Inflammatory macrophage (primary cell): ENCODE measurements around the gene TMEM139.
"Not testable (repeated sequence)": the region's sequence is repeated elsewhere in the genome, so short reads cannot be mapped to it uniquely, and the experiment has no call there.

Source experiments
- DNase-seq, 2 donors: peaks; one replicate each; pipeline ENCODE4 v3.0.0-alpha.2; 2020 to 2022

TMEM139 gene

DNA sequence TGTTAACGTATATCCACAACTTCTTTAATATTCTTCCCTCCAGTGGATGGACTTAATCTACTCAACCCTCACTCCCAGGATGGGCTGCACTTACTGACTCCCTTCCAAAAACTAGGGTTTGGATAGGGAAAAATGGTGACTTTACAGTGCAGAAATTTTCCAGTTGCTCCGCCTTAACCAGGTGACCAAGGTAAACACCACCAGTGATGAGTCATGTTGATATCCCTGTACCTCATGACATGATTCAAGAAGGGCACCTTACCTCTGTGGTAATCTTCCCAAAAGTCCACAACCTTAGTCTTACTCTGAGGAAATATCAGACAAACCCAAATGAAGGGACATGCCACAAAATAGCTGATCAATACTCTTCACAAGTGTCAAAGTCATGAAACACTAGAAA lies 25.0 kb upstream of the TMEM139 start:
- DNase-seq = no peak

DNA sequence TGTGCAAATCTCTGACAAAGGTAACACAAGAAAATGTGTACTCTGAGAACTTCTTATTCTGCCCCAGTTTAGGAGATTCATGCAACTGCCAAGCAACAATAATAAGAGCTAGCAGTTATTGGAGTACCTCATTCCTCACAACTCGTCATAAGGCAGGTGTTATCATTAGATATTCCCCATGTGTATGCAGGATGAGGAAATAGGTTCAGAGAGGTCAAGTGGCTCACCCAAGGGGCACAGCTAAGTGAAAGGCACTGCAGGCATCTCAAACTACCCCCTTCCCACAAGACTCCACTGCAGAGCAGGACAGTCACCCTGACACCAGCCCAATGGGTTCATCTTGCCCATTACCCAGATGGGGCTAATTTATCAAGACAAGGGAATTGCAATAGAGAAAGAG lies 22.9 kb upstream of the TMEM139 start:
- DNase-seq = no peak

DNA sequence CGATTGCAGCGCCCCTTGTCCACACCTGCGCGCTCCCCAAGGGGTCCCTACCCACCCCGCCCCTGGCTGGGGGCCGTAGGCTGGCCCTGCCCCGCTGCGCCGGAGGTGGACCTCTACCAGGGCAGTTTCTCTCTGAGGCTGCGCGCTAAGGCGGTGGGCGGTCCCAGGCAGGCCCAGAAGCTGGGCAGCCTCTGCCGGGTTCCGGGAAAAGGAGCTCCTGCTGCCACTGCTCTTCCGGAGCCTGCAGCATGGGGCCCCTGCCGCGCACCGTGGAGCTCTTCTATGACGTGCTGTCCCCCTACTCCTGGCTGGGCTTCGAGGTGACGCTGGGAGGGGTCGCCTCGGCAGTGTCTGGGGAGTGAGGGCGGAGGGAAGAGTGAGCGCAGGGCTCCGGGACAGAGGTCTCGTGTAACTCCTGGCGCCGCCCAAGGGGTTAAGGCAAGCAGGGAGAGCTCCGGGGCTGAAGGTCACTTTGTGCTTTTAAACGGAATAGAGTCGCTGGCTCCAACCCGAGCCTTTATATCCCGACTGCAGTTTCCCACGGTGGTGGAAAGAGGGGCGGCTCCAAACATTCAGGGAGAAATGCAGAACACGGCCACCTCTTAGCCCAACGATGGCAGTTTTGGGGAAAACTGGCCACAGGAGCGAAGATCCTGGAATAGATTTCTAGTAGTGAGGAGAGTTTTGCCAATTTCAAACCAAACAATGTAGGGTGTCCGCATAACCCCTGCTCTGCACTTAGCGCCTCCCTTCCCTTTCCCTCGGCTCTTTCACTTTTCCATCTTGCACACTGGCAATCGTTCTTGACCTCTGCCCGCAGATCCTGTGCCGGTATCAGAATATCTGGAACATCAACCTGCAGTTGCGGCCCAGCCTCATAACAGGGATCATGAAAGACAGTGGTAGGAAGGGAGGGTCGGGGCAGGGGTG lies 21.2 kb upstream of the TMEM139 start, which contains the start of gene GSTK1:
GSTK1 (plus strand) TSS at position 176 of the 930 bp plus-strand sequence; CDS start at position 249, 73 bp downstream.
- DNase-seq = peak; percentile 66 to 85

DNA sequence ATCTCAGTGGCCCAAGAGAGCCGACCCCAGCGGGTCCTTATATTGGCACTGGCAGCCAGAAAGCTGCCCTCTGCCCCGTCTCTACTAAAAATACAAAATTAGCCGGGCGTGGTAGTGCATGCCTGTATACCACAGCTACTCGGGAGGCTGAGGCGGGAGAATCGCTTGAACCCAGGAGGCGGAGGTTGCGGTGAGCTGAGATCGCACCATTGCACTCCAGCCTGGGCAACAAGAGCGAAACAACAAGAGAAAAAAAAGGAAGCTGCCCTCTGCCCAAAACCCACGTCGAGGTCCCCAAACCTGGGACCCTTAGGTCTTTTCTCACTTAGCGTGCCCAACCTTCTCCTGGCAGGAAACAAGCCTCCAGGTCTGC lies 20.6 kb upstream of the TMEM139 start:
- DNase-seq = not testable (repeated sequence)

DNA sequence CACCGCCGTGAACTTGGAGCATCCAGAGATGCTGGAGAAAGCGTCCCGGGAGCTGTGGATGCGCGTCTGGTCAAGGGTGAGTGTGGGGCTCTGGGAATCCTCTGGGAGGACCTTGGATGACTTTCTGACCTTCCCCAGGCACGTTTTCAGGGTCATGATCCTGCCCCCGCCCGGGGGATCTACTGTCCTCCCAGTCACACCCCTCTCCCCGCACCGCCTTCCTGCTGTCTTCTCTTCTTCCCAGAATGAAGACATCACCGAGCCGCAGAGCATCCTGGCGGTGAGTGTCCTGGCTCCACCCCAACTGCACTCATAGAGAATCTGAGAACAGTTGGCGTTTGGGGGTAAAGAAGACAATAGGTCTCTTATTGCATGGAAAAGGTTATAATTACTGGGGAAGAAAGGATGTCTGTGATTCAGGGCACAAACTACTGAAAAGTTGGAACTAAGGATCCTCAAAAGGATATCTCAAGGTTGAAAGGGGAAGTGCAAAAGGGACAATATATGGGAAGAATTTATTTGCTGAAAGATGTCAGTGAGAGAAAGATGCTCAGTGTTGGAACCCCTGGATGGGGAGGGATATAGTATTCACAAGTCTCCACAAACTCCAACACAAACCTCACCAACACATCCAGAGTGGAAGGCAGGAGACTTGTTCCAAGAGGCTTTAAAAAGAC lies 19.6 kb upstream of the TMEM139 start:
- DNase-seq = no peak

DNA sequence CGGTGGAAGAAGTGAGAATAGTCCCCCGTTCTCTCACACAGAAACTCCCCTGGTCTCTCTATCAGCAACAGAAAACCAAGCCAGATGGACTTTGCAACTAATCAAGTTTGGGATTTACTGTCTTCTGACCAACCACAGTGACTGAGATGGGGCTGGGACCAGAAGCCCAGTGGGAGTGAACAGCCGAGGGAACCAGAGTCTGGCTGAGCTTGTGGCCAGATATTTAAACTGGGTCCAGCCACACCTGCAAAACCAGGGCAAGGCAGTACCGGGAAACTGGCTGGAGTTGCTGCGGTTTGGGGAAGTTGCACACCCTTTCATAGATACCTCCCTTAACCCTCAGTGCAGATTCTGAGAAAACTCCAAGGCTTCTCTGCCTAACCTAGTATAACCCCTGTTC lies 15.5 kb upstream of the TMEM139 start:
- DNase-seq = no peak

DNA sequence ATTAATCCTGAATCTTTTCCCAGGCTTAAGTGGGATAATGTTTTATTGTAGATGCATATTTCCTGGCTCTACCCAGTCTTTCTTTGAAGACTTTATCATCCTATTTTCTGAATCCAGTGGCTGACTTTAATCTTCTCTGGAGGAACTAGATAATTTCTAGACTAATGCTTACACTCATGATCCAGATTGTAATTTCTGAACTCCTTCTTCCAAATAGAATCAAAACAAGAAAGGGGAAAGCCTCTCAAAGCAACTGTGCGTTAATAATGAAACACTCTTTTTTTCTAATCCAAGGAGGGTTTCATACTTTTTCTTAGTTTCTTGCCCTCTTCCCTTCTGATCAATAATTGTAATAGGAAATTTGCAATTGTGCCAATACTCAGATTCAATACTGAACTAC lies 13.5 kb upstream of the TMEM139 start:
- no peak for DNase-seq

DNA sequence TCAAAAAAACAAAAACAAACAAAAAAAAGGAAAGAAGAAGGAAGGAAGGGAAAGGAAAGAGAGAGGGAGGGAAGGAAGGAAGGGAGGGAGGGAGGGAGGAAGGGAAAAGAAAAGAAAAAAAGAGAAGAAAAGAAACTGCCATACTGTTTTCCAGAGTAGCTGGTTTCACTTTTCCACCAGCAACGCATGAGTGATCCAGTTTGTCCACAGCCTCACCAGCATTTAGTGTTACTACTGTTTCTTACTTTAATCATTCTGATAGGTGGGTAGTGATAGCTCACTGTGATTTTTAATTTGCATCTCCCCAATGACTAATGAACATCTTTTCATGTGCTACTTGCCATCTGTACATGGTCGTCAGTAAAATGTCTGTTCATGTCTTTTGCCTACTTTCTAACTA lies 11.9 kb upstream of the TMEM139 start:
- no peak for DNase-seq

DNA sequence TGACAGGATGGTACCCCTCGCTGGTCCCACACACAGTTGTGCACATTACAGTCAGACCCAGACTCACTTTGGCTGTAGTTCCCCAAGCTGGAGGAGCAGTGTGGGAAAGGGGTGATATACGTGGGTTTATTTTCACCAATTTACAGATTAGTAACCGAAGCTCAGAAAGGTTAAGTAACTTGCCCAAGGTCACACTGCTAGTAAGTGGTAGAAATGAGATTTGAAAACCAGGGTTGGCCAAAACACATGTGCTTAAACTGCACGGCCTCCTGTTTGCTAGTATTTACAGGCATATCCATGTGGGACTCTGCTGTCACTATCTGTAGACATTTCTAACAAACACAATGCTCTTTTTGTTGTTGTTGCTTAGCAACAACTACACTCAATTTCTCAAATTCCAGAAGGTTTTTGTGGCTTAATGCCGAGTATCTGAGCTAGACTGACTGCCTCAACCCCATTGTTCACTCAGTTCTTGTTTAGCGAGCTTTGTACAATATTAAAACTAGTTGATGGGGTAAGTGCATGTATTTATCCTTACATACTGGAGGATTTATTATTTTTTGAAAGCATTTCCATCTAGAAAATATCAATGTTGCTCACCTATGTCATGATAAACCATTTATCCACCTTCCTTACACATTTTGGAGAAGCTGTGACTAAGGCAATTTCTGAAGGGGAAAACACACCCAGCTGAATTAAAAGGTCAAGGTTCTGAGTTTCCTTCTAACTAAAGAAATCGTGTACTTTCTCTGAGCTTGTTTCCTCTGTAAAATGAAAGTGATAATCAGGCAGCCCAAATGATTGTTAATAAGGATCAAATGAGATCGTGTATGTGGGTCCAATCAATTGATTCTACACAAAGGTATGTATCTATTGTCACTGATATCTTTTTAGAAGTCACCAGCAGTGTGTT lies 5.3 kb upstream of the TMEM139 start:
- no peak for DNase-seq

DNA sequence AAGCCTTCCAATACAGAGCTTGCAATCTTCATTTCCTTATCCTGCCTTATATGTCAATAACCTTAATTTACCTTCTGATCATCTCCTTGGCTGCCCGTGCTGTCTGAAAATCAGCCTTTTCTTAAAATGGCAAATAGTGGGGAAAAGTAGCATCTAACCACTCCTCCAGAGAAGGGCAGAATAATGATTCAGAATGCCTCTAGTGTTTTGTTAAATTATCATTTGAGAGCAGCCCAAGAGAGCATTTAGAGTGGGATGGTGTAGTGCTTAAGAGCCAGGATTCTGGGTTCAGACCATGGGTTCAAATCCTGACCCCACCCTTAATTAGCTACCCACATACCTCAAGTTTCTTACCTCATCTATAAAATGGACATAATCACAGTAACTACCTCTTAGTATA lies 4.6 kb upstream of the TMEM139 start:
- DNase-seq = no peak

DNA sequence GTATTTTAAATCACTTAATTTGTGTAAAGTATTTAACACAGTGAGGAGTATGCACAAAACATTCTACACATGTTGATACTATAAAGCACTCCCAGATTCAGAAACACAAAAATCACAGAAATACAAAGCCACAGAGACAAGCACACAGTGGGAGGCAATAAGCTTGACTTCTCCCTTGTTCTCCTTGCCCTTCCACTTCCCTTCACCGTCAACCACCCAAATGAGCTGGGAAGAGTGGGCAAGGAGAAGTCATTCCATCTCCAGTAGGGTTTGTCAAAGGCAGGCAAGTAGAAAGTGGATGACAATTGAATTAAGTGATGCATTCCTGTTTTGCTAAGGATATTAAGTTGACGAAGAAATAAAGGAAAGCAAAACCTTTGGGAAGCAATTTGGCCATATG lies 4.2 kb upstream of the TMEM139 start:
- peak; percentile 26 to 40 for DNase-seq

DNA sequence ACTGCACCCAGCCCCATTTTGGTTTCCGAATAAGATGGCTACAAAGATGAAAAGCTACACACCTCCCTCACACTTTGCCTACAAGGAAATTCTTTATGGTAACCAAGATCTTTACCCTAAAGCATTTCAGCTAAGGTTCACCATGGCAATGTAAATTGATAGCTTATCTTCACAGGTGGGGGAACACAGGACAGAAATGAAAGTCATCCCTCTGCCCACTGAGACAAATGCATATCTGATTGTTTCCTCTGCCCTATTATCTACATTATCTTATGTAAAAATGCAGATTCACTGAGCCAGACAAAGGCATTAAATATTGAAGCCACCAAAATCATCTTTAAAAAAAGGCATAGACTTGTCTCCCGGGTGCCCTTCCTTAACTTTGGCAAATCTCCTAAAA lies 3.2 kb upstream of the TMEM139 start:
- DNase-seq = no peak

DNA sequence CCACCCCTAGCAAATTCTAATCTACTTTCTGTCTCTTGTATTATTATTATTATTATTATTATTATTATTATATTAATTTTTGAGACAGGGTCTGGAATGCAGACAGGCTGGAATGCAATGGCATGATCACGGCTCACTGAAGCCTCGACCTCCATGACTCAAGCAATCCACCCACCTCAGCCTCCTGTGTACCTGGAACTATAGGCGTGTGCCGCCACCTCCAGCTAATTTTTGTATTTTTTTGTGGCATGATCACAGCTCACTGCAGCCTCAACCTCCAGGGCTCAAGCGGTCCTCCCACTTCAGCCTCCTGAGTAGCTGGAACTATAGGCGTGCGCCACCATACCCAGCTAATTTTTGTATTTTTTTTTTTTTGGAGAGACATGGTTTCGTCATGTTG lies 2.6 kb upstream of the TMEM139 start:
- no peak for DNase-seq

DNA sequence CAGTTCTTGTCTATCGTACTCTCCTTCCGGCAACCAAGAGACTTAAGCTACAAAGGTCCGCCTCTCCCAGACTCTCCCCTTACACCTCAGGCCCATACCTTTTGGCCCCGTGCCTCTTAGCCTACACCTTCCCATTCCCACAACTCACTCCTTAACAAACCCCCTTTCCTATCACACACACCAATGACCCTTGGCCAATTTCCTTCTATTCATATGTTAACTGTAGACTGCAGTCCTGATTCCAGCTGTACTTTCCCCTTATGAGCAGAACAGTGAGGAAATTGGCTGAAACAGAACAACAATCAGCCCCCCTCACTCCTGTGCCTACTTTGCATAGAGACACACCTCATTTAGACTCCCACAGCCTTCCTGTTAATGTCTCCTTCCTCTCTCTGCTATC lies 1.4 kb upstream of the TMEM139 start:
- no peak for DNase-seq

DNA sequence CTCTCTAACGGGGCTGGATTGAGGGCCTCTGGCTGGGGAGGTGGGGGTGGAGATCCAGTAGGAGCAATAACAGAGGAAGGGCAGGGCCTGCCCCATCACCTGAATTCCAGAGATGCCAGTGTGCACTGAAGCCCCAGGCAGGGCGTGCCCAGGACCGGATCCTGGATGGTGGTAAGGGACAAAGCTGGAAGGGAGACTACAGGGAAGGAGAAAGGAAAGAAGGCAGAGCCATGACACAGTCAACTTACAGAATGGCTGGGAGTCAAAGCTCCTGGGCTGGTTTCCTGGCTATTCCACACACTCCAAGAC lies 666 bp downstream of the TMEM139 start:
- no peak for DNase-seq

DNA sequence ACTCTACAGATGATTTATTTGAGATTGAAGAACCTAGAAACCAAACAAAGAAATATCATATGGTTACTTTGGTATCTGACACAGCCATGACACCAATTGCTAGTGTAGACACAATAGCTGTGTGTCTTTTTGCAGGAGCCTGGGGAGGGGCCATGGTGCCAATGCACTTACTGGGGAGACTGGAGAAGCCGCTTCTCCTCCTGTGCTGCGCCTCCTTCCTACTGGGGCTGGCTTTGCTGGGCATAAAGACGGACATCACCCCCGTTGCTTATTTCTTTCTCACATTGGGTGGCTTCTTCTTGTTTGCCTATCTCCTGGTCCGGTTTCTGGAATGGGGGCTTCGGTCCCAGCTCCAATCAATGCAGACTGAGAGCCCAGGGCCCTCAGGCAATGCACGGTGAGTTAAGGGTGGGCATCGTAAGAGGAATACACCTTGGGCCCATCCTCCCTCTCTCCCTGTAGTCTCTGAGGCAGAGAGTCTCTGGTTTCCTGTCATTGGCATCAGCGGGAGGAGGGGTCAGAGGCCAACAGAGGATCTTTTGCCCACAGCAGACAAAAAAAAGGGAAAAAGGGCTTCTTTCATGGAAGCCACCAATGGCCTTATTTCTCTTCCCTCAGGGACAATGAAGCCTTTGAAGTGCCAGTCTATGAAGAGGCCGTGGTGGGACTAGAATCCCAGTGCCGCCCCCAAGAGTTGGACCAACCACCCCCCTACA lies 1.2 kb downstream of the TMEM139 start:
- DNase-seq = no peak

DNA sequence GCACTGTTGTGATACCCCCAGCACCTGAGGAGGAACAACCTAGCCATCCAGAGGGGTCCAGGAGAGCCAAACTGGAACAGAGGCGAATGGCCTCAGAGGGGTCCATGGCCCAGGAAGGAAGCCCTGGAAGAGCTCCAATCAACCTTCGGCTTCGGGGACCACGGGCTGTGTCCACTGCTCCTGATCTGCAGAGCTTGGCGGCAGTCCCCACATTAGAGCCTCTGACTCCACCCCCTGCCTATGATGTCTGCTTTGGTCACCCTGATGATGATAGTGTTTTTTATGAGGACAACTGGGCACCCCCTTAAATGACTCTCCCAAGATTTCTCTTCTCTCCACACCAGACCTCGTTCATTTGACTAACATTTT lies 1.7 kb downstream of the TMEM139 start:
- DNase-seq = no peak

DNA sequence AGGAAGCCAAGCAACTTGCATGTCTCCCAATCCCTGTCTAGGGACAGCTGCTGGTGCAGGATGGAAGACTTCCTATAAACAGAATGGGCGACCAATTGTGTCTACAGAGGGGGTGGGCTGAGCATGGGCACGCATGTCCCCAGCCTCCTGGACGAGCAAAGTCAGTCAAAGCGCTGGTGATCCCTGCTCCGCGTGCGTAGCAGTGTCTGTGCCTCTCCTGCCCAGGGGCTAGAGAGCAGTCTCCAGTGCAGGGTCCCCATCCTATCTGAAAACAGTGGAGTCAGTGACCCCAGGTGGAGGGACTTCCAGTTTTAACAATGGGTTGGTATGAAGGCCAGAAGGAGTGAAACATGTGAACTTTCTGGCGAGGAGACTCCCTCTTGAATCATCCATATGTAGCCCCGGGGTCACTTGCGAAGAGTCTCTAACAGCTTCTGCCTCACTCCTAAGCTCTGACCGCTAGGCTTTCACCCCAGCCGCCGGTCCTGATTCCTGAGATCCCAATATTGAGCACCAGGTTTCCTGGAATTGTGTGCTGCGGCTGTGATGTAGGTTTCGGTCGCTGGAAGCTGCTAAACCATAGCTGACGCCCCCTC lies 2.7 kb downstream of the TMEM139 start:
- DNase-seq = no peak

DNA sequence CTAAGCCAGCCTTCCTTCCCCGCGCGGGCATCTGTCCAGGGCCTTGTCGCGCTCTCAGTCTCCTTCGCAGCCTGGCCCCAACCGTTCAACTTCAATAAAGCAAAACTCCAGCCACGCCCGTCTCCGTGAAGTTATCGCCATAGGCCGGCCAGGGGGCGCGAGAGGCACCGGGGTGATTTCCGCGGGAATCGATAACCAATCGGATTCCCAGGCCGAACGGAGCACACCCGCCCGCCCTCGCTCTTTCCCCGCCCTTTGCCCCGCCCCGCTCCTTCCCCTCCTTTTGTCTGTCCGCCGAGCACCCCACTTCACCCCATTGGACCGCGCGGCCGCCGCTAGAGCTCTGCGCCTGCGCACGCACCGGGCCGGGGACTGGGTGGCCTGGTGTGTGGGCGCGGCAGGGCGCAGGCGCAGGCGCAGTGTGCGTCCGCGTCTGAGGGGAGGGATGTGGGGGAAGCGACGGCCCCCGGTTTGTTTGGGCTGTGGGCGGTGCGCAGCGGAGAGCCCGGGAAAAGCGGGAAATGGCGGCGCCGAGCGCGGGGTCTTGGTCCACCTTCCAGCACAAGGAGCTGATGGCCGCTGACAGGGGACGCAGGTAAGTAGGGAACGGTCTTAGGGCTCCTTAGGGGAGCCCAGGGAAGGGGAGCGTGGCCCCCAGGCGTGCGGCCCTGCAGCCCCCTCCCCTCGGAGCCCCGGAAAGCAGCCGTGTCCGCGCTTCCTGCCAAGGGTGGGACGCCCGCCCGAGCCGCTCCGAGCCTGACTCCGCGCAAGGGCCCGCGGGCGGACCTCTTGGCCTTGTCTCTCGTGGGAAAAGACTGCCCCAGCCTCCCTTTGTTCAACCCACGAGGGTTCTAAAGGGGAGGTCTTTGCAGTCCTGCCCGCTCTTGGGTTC lies 3.4 kb downstream of the TMEM139 start, which contains the start of gene CASP2:
CASP2 (plus strand) TSS at position 417 of the 892 bp plus-strand sequence; CDS start at position 522, 105 bp downstream.
- peak; percentile 97 for DNase-seq

DNA sequence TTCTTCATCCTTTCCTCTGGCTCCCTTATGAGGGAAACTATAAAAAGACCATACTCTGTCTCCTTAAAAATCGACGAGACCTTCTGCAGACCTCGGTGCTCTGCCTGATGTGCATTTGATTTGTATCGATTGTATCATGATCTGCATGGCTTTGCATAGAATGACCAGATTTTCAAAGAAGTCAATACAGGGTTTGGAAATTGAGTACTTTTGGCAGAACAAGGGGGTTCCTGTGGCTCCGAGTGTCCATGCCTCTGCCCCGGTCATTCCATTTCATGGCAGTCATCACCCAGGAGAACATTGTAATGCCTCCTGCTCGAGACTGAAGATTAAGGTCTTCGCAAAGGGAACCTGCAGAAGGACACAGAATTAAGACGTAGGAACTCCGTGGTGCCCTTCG lies 4.1 kb downstream of the TMEM139 start:
- DNase-seq = no peak

DNA sequence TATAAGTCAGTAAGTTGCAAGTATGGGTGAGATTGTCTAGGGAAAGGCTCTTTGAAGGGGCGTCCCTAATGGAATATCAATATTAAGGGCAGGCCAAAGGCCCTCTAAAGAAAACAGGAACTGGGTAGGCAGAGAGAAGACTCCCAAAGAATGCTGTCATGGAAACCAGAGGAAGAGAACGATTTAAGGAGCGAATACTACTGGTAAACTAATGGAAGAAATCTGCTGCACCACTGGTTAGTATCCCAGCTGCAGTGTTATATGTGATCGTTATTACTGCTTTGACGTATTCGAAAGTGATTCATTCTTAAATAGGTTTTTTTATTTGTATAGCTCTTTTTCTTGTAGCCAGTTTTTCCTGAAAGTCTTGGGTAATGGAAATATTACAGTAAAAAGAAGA lies 4.7 kb downstream of the TMEM139 start:
- DNase-seq = peak; percentile 21 to 39
